Activated T-helper 9 cell treated with anti-CD3 and anti-CD28 coated beads, Interleukin-2, amount 50 U/mL, for 16 hours (primary cell): ENCODE measurements around the gene PSG5.
"Not testable (repeated sequence)": the region's sequence is repeated elsewhere in the genome, so short reads cannot be mapped to it uniquely, and the experiment has no call there.

Source experiments
- DNase-seq: peaks from one replicate; pipeline ENCODE4 v3.0.0-alpha.2; 2020; ENCODE audit warnings: low read depth

The PSG5 gene

DNA sequence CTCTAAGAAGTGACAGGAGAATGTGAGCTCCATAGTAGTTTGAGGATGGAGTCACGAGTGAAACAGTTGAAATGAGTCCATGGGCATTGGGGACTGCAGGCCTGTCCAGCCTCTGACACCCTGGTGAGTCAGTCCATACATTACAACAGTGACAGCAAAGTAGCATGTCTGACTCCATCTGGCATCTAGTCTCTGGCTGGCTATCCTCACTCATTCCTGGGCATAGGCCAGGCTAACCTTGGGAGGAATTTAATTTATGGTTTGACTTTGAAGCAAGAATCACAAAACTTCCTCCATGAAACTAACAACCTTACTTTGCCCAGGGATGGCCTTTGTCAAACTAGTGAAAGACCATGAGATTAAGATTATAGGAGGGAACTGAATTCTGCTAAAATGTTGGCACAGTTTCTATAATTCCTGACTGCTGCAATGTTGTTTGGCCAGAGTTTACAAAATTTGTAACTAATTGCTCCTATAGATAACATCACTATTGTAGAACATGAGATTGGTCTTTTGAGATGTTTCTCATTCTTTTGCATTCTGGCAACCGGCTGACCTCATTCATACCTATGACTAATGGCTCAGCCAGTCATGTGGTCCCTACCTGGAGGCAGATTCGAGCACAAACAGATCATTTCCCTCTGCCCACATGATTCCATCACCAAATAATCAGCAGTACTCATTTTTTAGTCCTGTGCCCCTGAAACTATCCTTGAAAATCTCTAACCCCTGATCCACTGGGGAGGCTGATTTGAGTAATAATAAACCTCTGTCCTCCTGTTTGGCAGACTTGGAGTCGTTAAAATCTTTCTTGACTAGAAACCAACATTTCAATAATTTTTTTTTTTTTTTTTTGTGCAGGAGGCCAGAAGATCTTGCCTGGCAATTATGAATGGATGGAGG is 4.2 kb downstream of the PSG5 start:
- DNase-seq: not testable (repeated sequence)

DNA sequence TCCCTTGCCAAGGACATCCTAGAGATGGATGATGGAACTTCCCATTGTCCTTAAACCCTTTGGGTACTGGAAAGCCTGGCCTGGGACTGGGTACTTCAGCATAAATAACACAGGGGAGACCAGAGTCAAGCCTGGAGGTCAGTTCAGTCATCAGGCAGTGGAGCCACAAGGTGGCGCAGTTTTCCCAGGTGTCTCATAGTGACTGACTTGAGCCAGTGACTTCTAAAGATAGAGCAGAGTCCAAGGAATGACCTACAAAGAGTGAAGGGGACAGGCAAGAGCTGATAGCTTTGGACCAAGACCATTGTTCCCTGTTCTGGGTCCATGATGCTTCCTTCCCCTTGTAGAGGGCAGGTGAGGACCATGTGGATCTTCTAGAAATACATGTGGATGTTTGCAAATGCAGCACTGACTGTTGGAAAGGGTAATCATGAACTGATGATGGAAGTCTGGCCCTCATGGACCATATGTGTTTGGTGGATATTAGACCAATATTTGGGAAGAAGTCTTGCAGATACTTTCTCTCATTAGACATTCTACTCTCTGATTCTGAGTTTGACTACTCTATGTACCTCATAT is 6.7 kb downstream of the PSG5 start:
- DNase-seq: not testable (repeated sequence)

DNA sequence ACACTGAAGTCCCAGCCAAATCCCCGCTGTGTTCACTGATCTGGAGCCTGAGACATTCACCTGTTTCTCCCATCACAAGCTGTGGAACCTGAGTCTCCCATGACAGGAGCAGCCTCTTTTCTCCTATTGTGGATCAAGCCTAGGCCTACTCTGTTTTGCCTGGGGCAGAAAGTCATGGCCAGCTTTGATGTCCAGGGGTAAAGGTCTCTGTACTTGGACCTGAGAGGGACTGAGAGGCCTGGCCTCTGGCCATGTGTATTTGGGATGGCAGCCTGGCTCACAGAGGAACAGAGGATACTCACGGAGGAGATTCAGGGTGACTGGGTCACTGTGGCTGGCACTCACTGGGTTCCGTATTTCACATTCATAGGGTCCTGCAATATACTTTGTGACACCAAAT is 7.8 kb downstream of the PSG5 start:
- DNase-seq: not testable (repeated sequence)

DNA sequence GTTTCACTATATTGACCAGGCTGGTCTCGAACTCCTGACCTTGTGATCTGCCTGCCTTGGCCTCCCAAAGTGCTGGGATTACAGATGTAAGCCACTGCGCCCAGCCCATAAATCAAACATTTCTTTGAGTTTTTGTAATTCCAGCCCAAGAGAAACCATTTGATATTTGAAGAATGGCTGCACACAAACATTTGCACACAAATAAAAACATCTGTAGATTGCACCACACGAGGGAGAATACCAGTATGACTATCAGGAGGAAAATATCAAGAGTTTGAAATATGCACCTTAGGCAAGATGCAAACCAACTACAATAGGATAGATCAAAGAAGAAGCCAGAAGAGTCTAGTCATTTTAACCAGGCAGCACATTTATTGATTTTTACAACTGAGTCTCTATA is 20.4 kb downstream of the PSG5 start:
- not testable (repeated sequence) for DNase-seq

DNA sequence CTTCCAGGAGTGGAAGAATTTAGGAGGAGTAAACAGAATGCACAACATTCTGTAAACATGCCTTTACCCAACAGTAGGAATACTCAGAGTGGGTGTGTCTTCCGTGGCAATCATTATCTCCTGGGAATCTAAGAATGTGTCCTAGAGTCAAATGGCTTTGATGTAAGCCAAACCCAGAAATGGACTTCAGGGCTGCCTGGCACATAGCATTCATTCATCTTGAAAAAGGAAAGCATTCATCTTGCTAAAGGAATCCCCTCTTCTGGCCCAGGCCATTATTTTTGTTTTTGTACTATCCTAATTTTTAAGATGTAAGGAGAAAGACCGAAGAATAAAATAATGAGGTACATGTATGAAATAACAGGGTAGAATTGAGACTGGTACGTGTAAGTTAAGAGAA is 23.2 kb downstream of the PSG5 start:
- DNase-seq: not testable (repeated sequence)

DNA sequence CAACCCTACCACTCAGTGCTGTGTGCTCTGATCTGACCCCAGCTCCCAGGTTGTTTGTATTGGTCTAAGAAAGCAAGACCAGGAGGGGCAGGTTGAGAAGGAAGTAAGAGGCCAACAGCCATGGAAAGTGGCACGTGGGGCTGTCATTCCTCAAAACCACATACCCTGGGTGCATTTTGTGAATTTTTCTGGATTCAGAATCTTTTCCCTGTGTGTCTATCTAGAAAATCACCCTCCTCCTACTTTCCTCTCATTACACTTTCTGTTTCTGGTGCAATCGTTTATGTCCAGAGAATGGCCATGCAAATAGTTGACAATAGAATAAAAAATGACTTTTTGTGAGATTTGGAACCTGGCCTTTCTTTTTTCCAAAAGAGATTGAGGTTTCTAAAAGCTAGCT is 24.1 kb downstream of the PSG5 start:
- DNase-seq: not testable (repeated sequence)

DNA sequence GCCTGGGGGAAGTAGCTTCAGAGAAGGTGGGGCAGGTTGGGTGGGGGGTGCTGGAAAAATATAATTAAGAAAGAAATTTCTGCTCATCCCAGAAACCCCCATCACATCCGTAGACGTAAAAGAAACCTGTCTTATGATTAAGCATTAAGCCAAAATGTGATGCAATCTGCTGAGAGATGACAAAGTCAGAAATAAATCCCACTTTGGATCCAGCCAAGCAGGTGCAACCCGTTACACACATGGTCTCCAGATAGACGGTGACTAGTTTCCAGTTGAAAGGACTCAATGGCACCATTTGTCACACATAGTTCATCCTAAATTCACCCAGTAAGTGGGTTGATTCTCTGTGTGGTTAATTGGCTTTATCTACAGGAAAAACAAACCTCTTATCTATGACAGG is 34.1 kb downstream of the PSG5 start:
- no peak for DNase-seq

DNA sequence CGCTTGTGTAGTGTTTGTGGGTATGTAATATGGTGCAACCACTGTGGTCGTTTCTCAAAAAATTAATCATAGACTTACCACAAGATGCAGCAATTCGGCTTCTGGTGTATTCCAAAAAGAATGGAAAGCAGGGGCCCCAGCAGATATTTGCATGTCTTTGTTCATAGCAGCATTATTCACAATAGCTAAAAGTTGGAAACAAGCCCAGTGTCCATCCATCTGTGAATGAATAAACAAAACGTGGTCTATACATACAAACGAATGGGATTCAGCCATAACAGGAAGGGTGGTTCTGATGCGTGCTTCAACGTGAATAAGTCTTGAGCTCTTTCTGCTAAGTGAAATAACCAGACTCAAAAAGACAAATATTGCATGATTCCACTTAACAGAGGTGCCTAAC is 36.5 kb downstream of the PSG5 start:
- not testable (repeated sequence) for DNase-seq

DNA sequence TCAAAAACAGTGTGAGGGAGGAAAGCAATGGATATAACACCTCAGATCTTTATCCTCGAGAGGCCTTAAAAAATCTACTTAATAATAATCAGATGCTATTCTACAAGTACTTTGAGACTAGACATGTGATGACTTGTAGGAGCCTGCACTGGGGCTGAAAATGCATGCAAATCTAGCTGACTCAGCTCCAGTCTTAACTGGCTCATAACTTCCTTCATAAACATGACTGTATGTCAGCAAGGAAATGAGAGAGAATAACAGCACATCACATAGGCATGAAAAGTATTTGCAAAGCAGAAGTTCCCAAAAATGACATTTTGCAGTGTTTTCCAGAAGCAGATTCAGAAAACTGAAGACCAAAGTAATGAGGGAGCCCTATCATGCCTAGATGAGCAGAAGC is 38.1 kb downstream of the PSG5 start:
- no peak for DNase-seq

DNA sequence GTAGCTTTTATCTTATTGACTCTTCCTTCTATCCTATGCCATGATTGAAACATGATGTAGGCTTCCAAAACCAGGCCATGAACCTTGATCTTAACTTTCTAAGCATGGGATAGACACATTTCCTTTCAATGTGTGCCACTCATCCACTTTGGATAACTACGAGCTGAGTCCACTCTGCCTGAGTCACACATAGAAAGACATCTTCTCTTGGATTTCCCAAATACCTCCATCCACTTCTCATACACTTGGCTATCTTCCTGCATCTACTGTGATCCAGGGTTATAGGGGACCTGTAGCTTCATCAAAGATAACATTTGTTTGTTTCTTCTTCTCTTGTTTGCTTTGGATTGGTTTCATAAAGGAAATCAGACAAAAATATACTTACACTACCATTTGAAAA is 44.6 kb downstream of the PSG5 start:
- not testable (repeated sequence) for DNase-seq

DNA sequence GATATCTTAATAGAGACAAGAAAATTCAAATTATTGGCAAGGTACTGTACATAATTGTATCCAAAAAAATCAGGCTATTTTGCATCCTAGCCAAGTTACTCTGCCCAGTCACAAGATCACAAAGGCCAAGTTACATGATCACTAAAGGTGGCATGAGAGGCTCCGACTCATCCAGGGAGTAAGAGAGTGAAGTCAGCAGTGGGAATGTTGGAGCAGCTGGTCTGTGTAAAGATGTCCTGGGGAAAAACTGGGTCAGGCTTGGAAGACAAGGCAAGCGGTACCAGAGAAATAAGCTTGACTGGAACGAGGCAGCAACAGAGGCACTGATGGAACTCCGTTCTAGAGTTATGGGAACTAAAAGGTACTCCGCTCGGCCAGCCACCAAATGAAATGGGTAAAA is 53.6 kb downstream of the PSG5 start:
- no peak for DNase-seq

DNA sequence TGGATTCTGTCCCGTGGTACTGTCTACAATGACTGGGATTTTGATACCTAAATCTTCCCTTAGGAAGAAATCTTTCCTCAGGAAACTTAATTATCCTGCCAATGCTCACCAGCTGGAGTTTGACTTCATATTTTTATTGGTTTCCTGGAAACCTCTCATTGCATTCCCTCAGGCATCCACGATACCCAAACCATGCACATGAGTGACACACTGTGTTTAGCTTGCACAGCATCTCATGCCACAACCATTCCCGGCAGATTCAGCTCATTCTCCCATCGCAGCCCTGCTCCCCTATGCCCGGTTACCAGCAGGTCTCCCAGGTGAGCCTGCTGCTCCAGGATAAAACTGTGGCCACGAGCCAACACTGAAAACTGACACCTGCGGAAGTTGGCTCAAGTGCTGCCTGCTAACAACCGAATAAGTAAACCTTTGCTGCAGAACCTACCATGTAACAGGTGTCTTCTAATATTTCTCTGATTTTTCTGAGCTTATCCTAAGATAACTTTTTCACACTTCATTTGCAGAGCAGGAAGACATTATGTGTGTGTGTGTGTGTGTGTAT is 55.0 kb downstream of the PSG5 start:
- DNase-seq: not testable (repeated sequence)

DNA sequence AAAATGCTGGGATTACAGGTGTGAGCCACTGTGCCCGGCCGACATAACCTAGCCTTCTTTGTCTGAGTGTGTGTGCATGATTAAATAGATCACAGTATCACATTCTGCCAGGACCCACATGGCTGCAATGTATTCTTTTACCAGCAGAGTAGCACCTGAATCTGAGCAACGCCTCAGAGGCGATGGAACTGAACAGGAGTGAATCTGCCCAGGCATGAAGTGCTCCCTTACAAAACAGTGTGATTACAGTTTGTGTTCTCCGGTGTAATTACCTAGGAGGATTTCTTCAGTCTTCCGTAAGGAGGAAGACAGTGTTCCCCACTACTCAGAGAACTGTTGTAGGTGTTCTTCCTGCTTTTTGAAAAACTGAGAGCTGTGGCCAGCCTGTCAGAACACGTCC is 57.1 kb downstream of the PSG5 start:
- not testable (repeated sequence) for DNase-seq

DNA sequence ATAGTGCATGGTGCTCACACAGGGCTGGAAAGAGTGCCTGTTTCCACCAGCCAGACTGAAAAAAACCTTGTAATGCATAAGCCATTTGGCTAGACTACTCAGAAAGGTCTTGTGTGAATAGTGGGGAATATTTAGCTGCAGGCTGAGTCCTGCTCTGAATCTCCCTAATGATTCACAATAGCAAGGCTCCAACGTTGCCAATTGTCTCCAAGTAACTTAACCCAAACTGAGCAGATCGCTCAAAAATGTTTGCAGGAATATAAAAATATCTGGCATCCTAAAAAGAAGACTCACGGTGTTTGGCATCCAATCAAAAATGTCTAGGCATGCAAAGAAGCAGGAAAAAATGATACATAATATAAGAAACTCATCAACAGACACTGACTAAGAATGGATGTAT is 59.0 kb downstream of the PSG5 start:
- DNase-seq: not testable (repeated sequence)

DNA sequence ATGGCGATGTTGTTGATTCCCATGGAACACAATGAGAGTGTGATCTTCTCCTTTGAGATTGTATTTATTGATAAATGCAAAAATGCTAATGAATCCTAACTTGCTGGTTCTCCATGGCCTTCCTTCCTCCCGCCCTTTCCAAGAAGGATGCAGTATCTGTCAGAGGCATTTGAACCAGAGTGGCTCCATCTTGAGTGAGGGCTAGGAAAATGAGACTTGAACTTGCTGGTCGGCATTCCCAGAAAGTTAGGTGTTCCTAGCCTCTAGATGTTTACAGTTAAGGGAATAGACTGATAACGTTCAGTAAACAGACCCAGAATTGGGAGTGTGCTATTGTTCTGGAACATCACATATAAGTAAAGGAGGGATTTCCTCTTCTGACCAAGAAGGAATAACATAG is 59.6 kb downstream of the PSG5 start:
- DNase-seq: no peak

DNA sequence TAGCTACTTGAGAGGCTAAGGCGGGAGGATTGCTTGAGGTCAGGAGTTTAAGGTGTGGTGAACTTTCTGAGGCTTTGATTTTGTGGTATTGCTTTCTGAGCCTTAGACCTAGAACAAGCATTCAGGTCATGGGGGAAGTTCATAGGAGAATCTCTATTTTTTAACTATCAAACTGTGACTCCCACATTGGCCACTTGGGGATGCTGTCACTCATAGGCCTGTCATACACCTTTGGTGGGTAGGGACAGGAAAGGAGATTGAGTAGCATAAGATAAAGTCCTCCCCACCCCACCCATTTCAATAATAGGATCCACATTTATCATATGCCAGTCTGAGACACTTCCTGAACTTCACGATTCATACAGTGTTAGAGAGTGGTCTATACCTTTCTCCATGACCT is 62.0 kb downstream of the PSG5 start:
- no peak for DNase-seq

DNA sequence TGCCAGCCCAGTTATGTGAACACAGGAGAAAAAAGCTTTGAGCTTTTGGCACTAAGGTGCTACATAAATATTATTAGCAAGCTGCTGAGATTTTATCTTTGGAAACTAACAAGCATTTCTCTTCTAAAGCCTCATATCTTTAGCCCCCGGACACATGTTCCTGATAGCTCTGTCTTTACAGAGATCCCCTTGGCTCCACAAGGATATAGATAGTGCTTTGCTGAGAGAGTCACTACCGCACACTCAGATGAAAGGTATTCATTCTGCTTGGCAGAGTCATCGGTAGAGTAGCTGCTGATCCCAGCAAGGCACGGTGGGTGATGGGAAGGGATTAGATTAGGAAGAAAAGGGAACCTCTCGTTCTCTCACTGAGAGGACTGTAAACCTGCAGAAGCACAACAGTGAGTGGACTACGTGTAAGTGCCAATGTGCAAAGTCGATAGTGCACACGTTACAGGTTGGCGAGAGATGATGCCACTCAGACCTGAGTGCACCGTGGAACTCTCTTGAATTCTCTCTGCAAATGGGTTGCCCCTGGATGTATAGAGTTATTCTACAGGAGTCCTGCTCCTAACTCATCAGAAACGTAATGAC is 65.8 kb downstream of the PSG5 start:
- not testable (repeated sequence) for DNase-seq

DNA sequence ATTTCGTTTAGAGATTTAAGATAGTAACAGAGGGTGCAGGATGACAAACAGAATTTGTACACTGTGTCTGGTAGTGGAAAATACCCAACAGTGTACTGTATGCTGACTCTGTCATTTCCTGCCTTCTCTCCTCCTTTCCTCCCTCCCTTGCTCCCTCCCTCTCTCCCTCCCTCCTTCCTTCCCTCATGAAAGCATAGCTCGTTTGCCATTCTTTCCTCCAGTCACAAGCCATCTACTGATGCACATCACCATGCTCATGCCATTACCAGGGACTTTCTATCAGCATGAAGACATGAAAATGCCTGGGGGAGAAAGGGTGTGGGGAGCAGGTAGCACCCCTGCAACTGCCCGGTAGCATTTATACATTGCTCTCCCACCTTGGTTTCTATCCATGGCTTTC is 66.8 kb downstream of the PSG5 start:
- not testable (repeated sequence) for DNase-seq
